GM12891 (cell line): ENCODE measurements around the gene TRMT5.

Source experiments
- DNase-seq: peaks from one replicate; pipeline ENCODE4 v3.0.0; 2011; ENCODE audit warnings: low spot score; ENCODE audit not compliant: insufficient read length
- FAIRE-seq: peaks from 2 replicates; lab custom pipeline; 2011; peaks lifted over from hg19 to GRCh38; lab: Jason Lieb, UNC
- PAX5 ChIP-seq: IDR thresholded peaks from 2 replicates; pipeline ENCODE4 v1.6.1; 2011; ENCODE audit warnings: low read length, moderate library complexity, mild to moderate bottlenecking; ENCODE audit not compliant: insufficient read depth, severe bottlenecking
- POLR2A ChIP-seq: IDR thresholded peaks from 2 replicates; pipeline ENCODE4 v1.6.1; 2011; ENCODE audit warnings: low read depth, low read length, control low read depth
- POLR2AphosphoS5 ChIP-seq: IDR thresholded peaks from 2 replicates; pipeline ENCODE4 v1.6.1; 2011; ENCODE audit warnings: low read depth, low read length, control low read depth
- POU2F2 ChIP-seq: IDR thresholded peaks from 2 replicates; pipeline ENCODE4 v1.6.1; 2011; ENCODE audit warnings: low read depth, mild to moderate bottlenecking, control low read depth, low read length, moderate library complexity
- SPI1 ChIP-seq: IDR thresholded peaks from 2 replicates; pipeline ENCODE4 v1.6.1; 2011; ENCODE audit warnings: low read depth, low read length, control low read depth
- TAF1 ChIP-seq: IDR thresholded peaks from 2 replicates; pipeline ENCODE4 v1.6.1; 2011; ENCODE audit warnings: low read depth, low read length, control low read depth

The TRMT5 gene

GRCh38 chr14:60943637-60944032 lies 37.2 kb downstream of the TRMT5 start:
- no peak for FAIRE-seq
- TF ChIP-seq POLR2AphosphoS5 (no peak), SPI1 (no peak), POU2F2 (no peak), POLR2A (no peak), PAX5 (no peak), TAF1 (no peak)

GRCh38 chr14:60935319-60935718 lies 45.6 kb downstream of the TRMT5 start:
- FAIRE-seq (no peak), DNase-seq (no peak)
- no peak for TF ChIP-seq SPI1
- no peak for TF ChIP-seq TAF1
- TF ChIP-seq POLR2AphosphoS5 = no peak
- no peak for TF ChIP-seq POU2F2
- TF ChIP-seq PAX5 = no peak
- TF ChIP-seq POLR2A = no peak

More at GRCh38 chr14:60943637-60944032, 37.2 kb downstream of the TRMT5 start:
- DNase-seq = no peak

- FAIRE-seq (no peak), DNase-seq (no peak)
- TF ChIP-seq POU2F2 = no peak
Measured at GRCh38 chr14:60933920-60934655, 46.8 kb downstream of the TRMT5 start.

- DNase-seq (no peak), FAIRE-seq (no peak)
- TF ChIP-seq POLR2A (no peak), PAX5 (no peak), TAF1 (no peak), POU2F2 (no peak), POLR2AphosphoS5 (no peak), SPI1 (no peak)
Measured at GRCh38 chr14:60931218-60931617, 49.7 kb downstream of the TRMT5 start.

GRCh38 chr14:60926002-60926401 lies 54.9 kb downstream of the TRMT5 start:
- no peak for TF ChIP-seq POU2F2
- TF ChIP-seq SPI1 = peak; percentile 21; the same call in 1 of the 2 replicates
- peak; percentile 9 for DNase-seq
- FAIRE-seq = peak; percentile 88

- no peak for FAIRE-seq
- TF ChIP-seq POLR2A = no peak
- no peak for DNase-seq
Measured at GRCh38 chr14:60925286-60925685, 55.6 kb downstream of the TRMT5 start.

GRCh38 chr14:60922050-60922449 lies 58.8 kb downstream of the TRMT5 start:
- DNase-seq = no peak

More at GRCh38 chr14:60922050-60922449, 58.8 kb downstream of the TRMT5 start:
- TF ChIP-seq PAX5 (no peak), POLR2AphosphoS5 (no peak), POLR2A (no peak), SPI1 (no peak), POU2F2 (no peak), TAF1 (no peak)
- no peak for FAIRE-seq
